IMR-90 (cell line): ENCODE data around the gene CHMP1B.

Experiments used
- CTCF ChIP-seq: conservative IDR thresholded peaks from 2 replicates; pipeline ENCODE4 v1.5.1; 2012; ENCODE audit warnings: mild to moderate bottlenecking, low read depth, low read length, improper control_type of control experiment
- MAFK ChIP-seq: IDR thresholded peaks from 2 replicates; pipeline ENCODE4 v1.6.1; 2012; ENCODE audit warnings: low read depth, low read length, improper control_type of control experiment
- MAZ ChIP-seq: IDR thresholded peaks from 2 replicates; pipeline ENCODE4 v1.6.1; 2012; ENCODE audit warnings: low read depth, mild to moderate bottlenecking, low read length, improper control_type of control experiment, moderate library complexity, borderline replicate concordance
- POLR2A ChIP-seq: IDR thresholded peaks from 2 replicates; pipeline ENCODE4 v1.6.1; 2012; ENCODE audit warnings: mild to moderate bottlenecking, low read depth, low read length
- RAD21 ChIP-seq: IDR thresholded peaks from 2 replicates; pipeline ENCODE4 v1.6.1; 2012; ENCODE audit warnings: low read length, improper control_type of control experiment
- SMC3 ChIP-seq: fragments of 150-350 bp; IDR thresholded peaks from 2 replicates; pipeline ENCODE4 v1.6.1; 2016; ENCODE audit warnings: low read depth, mild to moderate bottlenecking, antibody characterized with exemption, low read length, moderate library complexity
- USF2 ChIP-seq: fragments of 150-350 bp; IDR thresholded peaks from 2 replicates; pipeline ENCODE4 v1.6.1; 2017; ENCODE audit warnings: mild to moderate bottlenecking, antibody characterized with exemption, low read length, low read depth

DNA sequence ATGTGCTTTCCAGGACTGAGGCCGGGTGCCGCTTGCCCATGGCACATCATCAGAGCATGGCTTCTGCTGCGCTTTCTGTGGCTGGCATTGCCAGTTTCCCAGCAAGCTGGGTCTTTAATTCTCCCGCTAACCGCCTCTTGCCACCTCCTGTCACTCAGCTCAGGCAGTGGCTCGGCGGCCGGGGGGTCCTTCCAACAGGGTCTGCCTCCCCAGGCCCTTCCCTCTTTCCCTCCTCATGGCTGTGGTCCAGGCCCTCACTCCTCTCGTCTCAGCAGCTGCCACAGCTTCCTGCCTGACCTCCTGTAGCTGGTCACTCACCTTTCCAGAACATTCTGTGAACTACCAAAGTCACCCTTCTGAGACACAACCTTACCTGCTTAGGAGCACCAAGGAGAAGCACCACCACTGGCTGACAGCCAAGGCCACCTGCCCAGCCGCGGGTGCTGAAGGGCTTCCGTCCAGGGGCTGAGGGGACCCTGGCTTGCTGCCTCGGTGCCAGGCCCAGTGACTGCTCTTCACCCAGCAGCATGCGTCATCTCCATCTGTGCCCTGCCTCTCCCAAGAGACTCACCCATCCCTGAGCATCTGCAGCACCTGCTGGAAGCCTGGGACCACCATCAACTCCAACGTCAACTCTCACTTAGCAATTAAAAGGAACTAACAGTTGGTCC lies 22.6 kb downstream of the CHMP1B start:
- TF ChIP-seq CTCF: no peak
- no peak for TF ChIP-seq RAD21
- no peak for TF ChIP-seq MAFK
- no peak for TF ChIP-seq POLR2A
- no peak for TF ChIP-seq SMC3
- TF ChIP-seq MAZ: no peak
- no peak for TF ChIP-seq USF2
